A673 (cell line): ENCODE data around the gene ADAMTS10. TPM values are rescaled to one million over a fixed set of nuclear protein-coding genes. Genes with fewer than 3 reads are reported as not detected.

Source experiments
- BruUV-seq: library from RNA; stranded (reverse); fragments of 400-500 nt; replicated peaks from 2 replicates; lab custom pipeline; 2021; lab: Mats Ljungman, UMichigan
- CTCF ChIA-PET: fragments of 300-600 bp; sonication (Branson Sonifier 250); formaldehyde crosslinking; loops from one replicate; lab custom pipeline; 2022; ENCODE audit warnings: antibody characterized with exemption; lab: Charles Lee
- POLR2A ChIA-PET: fragments of 300-600 bp; sonication (Branson Sonifier 250); formaldehyde crosslinking; loops from one replicate; lab custom pipeline; 2022; ENCODE audit warnings: antibody characterized with exemption; ENCODE audit not compliant: low non-redundant PET; lab: Charles Lee
- DNase-seq: peaks from one replicate; pipeline ENCODE4 v3.0.0-alpha.2; 2015; ENCODE audit warnings: low spot score
- H3K27ac ChIP-seq: fragments of 200-600 bp; sonication (generic); 2 replicates; pipeline ENCODE4 v1.5.1; 2016; ENCODE audit warnings: mixed run types, low read depth, mild to moderate bottlenecking, mixed read lengths, antibody characterized with exemption, low read length; ENCODE audit not compliant: poor library complexity, severe bottlenecking
- H3K27me3 ChIP-seq: fragments of 200-600 bp; sonication (generic); replicated peaks from 2 replicates; pipeline ENCODE4 v1.6.1; 2017; ENCODE audit warnings: mixed run types, low read depth, mild to moderate bottlenecking, mixed read lengths, antibody characterized with exemption, low read length; ENCODE audit not compliant: insufficient read depth, poor library complexity
- H3K36me3 ChIP-seq: fragments of 200-600 bp; sonication (generic); 2 replicates; pipeline ENCODE4 v1.6.1; 2016; ENCODE audit warnings: mixed run types, mild to moderate bottlenecking, mixed read lengths, antibody characterized with exemption, low read length; ENCODE audit not compliant: insufficient read depth, poor library complexity, severe bottlenecking
- H3K4me1 ChIP-seq: fragments of 200-600 bp; sonication (generic); 2 replicates; pipeline ENCODE4 v1.6.1; 2017; ENCODE audit warnings: mixed run types, mild to moderate bottlenecking, mixed read lengths, antibody characterized with exemption, low read length; ENCODE audit not compliant: insufficient read depth, poor library complexity, severe bottlenecking
- H3K4me3 ChIP-seq: fragments of 200-600 bp; sonication (generic); 2 replicates; pipeline ENCODE4 v1.5.1; 2016; ENCODE audit warnings: low read depth, mixed run types, mild to moderate bottlenecking, mixed read lengths, low read length; ENCODE audit not compliant: poor library complexity, severe bottlenecking
- H3K9me3 ChIP-seq: fragments of 200-600 bp; sonication (generic); 2 replicates; pipeline ENCODE4 v1.6.1; 2016; ENCODE audit warnings: mixed run types, low read depth, mild to moderate bottlenecking, mixed read lengths, antibody characterized with exemption, low read length; ENCODE audit not compliant: poor library complexity, severe bottlenecking
- CTCF ChIP-seq: fragments of 300-800, 200-600 bp; sonication (generic); conservative IDR thresholded peaks from 2 replicates; pipeline ENCODE4 v1.5.1; 2017; ENCODE audit warnings: low read depth, mild to moderate bottlenecking, antibody characterized with exemption, low read length, moderate library complexity, mixed read lengths
- EZH2 ChIP-seq: fragments of 200-600 bp; sonication (generic); IDR thresholded peaks from 2 replicates; pipeline ENCODE4 v1.6.1; 2017; ENCODE audit warnings: borderline replicate concordance, low read depth, mild to moderate bottlenecking, mixed read lengths, antibody characterized with exemption, low read length; ENCODE audit not compliant: poor library complexity, severe bottlenecking
- intact Hi-C: fragments of 100-400 bp; cut with micrococcal nuclease; formaldehyde crosslinking; loops from one replicate; pipeline ENCODE4 v1.10.0; 2022; ENCODE audit not compliant: unreplicated experiment
- total RNA-seq: library from RNA; stranded (reverse); gene quantifications from 2 replicates; pipeline ENCODE4 v1.2.3, GENCODE V29; 2021

The ADAMTS10 gene
- total RNA-seq, 1 experiment from 2014 or later: 29.5 TPM

- ChIA-PET POLR2A (no interaction called here), CTCF (interaction anchor here (0.5 to 0.7 kb wide), 2 partner anchors 476 to 727 kb away, joined by 8 to 12 read pairs; no protein-coding TSS in a partner anchor)
- DNase-seq: no peak
- Histone ChIP-seq H3K4me3 (no peak overlapping the region), H3K27me3 (no peaks in the 10 kb centered on the region), H3K36me3 (peaks cover 5% of the 10 kb centered on the region), H3K4me1 (peaks cover 5% of the 10 kb centered on the region), H3K9me3 (no peaks in the 10 kb centered on the region), H3K27ac (no peak overlapping the region)
- TF ChIP-seq EZH2: no peak
- no peak for TF ChIP-seq CTCF
- intact Hi-C loops: no loop called here
- no TSS peak for BruUV-seq
Observed at GRCh38 chr19:8595651-8596050, 14.9 kb downstream of the ADAMTS10 start.

- Histone ChIP-seq H3K36me3 (peaks cover 5% of the 10 kb centered on the region), H3K9me3 (no peaks in the 10 kb centered on the region), H3K4me3 (no peak overlapping the region), H3K27ac (no peak overlapping the region), H3K27me3 (no peaks in the 10 kb centered on the region), H3K4me1 (peaks cover 5% of the 10 kb centered on the region)
- intact Hi-C loops: no loop called here
- BruUV-seq: no TSS peak
- CTCF ChIA-PET: interaction anchor here (0.6 kb wide), 1 partner anchor 48 kb away, joined by 6 read pairs; no protein-coding TSS in a partner anchor
- TF ChIP-seq CTCF (peak; percentile 43), EZH2 (no peak)
- peak; percentile 49 for DNase-seq
- POLR2A ChIA-PET: no interaction called here
Observed at GRCh38 chr19:8593931-8594330, 16.6 kb downstream of the ADAMTS10 start.

GRCh38 chr19:8592231-8593009 is 18.1 kb downstream of the ADAMTS10 start:
- TF ChIP-seq EZH2 (no peak), CTCF (no peak)
- POLR2A ChIA-PET: no interaction called here
- no peaks in the 10 kb centered on the region for H3K9me3 ChIP-seq
- BruUV-seq: no TSS peak
- CTCF ChIA-PET: interaction anchor here (1.2 kb wide), 1 partner anchor 12 kb away, joined by 9 read pairs; no protein-coding TSS in a partner anchor
- H3K36me3 ChIP-seq: peaks cover 5% of the 10 kb centered on the region
- peaks cover 5% of the 10 kb centered on the region for H3K4me1 ChIP-seq
- peak overlapping the region; percentile 52 for H3K4me3 ChIP-seq
- DNase-seq: peak; percentile 99
- H3K27ac ChIP-seq: peak overlapping the region; percentile 47
- H3K27me3 ChIP-seq: no peaks in the 10 kb centered on the region
- intact Hi-C loops: no loop called here
